NCI-H2196 (cell line): ENCODE measurements around the gene POP4.
A peak's percentile ranks its signal among the peaks of the same experiment; 100 is the strongest.

ENCODE experiments used
- DNase-seq: peaks from one replicate; lab custom pipeline; 2025; ENCODE audit not compliant: unreplicated experiment; lab: John Stamatoyannopoulos, UW

The POP4 gene

GRCh38 chr19:29576761-29577648 lies 29.1 kb upstream of the POP4 start:
- DNase-seq, result no peak

- DNase-seq, result no peak
Observed at GRCh38 chr19:29577649-29577963, 28.5 kb upstream of the POP4 start.

GRCh38 chr19:29578349-29578748 lies 27.7 kb upstream of the POP4 start:
- no peak for DNase-seq

DNA sequence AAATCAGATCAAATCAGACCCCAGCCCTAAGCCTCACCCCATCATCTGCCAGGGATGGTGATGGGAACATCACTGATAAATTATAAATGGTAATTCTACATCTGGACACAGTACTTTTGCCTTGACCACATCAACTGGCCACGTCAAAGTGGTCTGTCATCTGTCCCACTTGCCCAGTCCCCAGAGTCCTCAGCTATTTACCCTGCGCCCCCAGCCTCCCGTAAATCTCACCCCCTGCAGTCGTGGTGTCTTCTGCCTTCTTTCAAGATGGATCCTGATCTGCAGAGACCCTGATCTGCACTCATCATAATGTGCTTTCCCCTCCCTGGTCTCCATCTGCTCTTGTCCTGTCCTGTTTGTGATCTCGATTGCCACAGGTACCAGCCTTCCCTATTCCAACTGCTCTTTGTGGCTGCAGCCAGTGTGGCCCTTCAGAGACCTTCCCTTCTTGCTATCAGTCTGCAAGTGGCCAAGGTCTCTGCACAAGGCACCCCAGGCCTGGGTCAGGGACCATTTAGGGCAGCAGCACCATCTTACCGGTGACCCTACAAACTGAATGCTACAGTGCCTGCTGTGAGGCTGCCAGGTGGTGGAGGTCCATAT lies 26.7 kb upstream of the POP4 start:
- DNase-seq, result no peak

- no peak for DNase-seq
Observed at GRCh38 chr19:29581398-29581797, 24.7 kb upstream of the POP4 start.

DNA sequence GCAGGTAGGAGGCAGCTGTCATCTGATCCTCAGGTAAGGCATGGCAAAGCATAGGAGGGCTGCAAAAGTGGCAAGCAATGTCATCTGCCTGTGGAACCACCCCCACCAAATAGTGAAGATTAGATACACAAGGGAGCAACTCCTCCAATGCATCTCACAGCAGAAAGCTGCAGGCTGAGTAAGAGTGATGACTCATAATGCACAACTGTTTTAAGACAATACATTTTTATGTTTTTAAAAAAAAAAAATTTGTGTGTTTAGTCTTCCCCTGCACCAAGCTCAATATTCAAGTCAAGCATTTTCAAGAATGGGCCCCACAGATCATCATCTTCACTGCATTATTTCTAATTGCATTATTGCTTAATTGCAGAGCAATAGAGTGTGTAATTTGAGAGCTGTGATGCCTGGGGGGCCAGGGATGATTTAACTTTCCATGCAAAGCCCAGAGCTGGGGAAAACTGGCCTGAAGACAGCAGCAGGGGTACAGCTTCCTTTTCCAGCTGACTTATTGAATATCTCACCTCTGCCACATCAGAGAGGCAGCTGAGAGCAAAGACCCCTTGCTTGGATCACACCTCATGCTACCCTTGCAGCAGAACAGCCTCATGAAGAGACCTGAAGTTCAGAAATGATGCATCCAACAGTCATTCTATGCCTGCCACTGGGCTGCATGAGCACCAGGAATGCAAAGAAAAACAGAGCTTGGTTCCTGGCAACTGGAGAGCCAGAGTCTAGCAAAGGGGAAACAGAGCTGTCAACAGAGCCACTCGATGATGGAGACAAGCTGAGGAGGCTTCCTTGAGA lies 22.7 kb upstream of the POP4 start:
- DNase-seq, result no peak

DNA sequence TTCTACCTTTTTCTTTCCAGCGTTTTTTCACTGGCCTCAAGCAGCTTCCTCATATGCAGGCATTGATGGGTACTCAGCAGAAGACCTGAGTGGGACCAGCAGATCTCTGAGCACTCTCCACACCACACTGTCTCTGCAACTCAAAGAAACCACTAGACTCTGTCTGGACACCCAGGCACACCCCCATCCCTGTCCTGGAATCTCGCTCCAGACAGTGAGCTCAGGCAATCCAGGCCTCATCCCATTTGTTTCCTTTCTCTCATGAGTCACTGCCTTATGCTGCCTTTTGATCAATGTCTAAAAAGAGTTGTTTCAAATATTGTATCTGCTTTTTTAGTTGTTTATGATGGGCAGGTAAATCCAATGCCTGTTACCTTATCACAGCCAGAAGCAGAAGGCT lies 19.7 kb upstream of the POP4 start:
- DNase-seq, result no peak

GRCh38 chr19:29587059-29587458 lies 19.0 kb upstream of the POP4 start:
- DNase-seq, result no peak

- no peak for DNase-seq
Observed at GRCh38 chr19:29587518-29587986, 18.5 kb upstream of the POP4 start.

- DNase-seq, result no peak
Observed at GRCh38 chr19:29588095-29588494, 18.0 kb upstream of the POP4 start.

DNA sequence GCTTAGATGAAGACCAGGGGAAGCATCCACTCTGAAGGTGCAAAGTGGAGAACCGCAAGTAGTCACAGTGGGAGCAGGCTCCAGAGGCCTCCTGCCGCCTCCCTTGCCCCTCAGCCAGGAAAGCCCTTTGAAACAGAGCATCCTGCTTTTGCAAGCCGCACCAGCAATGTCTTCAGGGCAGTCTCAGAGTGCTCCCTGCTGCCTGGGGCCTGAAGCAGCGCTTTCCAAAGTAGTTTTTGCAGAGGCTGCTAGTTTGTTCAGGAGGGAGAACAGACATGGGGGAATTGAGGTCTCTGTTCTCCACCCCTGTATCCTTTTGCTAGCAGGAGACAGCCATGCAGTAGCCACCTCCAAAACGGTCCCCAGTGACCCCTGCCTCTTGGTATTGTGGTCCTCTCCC lies 15.8 kb upstream of the POP4 start:
- no peak for DNase-seq

DNA sequence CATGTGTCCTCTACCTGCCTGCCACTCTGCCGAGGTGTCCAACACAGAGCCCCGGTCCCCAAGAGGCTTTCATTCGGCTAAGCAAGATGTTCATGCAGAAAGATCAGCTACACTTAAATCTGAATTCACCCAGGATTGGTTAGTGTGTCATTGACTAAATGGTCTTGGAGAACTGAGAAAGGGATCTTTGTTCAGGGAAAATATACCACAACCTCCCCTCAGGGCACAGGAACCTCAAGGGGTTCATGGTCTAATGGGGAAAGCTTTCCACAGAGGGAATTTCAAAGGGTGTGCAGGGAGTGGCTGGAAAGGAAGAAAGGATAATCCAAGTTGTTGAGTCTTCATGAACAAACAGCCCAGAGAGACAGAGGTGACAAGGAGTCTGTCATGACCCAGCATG lies 14.4 kb upstream of the POP4 start:
- no peak for DNase-seq

DNA sequence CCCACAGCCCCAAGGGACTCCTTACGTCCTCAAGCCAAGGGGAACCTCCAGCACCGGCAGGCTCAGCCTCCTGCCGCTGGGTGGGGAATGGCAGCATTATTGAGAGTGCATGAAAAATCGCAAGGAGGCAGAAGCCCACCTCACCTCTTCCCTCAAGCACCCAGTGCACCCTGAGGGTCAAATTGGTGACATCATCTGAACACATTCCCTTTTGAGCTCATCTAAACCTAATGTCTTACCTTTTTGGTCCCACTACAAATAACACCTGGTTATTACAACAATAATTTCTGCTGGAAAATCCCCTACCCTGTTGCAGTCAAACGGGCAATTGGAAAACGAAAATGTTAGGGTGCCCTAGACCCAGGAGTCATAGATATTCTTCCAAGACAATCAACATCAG lies 12.2 kb upstream of the POP4 start:
- no peak for DNase-seq

GRCh38 chr19:29596080-29596727 lies 9.9 kb upstream of the POP4 start:
- no peak for DNase-seq

- peak; percentile 37 for DNase-seq
Observed at GRCh38 chr19:29596885-29597525, 9.1 kb upstream of the POP4 start.

DNA sequence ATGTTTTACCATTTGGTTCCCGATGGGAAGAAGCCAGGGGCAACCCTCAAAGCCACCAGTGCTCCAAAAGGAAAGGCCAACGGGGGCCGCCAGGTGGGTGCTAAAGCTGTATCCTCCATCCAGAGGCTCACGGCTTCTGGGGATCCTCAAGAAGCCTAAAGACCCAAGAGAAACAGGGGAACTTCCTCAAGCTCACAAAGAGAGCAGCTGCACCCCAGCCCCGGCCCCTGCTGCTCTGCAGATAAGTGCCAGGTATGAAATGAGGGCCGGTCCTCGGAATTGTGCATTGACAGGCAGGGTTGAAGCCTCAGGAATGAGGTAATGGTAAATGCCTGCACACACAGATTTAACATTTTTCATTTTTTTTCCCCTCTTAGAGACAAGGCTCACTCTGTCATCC lies 8.0 kb upstream of the POP4 start:
- DNase-seq, result no peak

- DNase-seq, result no peak
Observed at GRCh38 chr19:29598496-29598895, 7.6 kb upstream of the POP4 start.

- no peak for DNase-seq
Observed at GRCh38 chr19:29603308-29603707, 2.8 kb upstream of the POP4 start.

DNA sequence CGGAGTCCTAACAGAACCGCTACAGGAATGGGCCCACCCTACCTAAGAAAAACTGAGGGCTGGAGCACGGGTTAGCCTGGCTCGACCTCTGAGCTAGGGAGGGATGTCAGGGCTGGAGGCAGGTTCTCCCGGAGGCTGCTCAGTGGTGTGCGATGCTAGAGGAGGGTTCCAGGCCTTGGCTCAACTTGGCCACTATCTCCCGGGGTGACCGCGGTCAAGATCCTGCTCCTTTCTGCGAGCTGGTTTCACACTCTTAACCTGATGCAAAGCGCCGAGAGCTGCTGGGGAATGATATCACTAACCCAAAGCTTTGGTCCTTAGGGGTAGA lies 301 bp downstream of the POP4 start:
- DNase-seq, result no peak

GRCh38 chr19:29609636-29610035 lies 3.6 kb downstream of the POP4 start:
- no peak for DNase-seq

DNA sequence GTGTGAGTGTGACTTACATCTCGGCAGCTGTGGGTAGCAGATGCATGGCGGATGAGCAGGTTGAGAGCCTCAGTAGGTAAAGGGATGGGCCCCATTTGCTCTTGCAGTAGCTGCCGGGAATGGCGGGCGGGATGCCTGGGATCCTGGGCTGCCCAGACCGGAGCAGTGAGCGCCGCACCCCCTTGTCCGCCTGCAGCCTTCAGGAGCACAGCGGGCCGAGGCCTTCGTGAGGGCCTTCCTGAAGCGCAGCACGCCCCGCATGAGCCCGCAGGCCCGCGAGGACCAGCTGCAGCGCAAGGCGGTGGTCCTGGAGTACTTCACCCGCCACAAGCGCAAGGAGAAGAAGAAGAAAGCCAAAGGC lies 4.1 kb downstream of the POP4 start:
- no peak for DNase-seq
